ENCODE measurements around the gene CELA3A.

- TF ChIP-seq EGR2 (tag by site-specific recombination; IDR thresholded peaks at IDR 0.05; ENCODE audit: low read depth) (no peak), ZNF548 (tag by site-specific recombination; IDR thresholded peaks at IDR 0.05) (no peak), CTCF (tag by site-specific recombination; IDR thresholded peaks at IDR 0.05) (no peak), ZNF664 (tag by site-specific recombination; IDR thresholded peaks at IDR 0.05) (no peak), TCF7L2 (IDR thresholded peaks at IDR 0.05; ENCODE audit: borderline replicate concordance, low read depth, low read length) (no peak), REST (tag by site-specific recombination; IDR thresholded peaks at IDR 0.05) (no peak), ZNF544 (tag by site-specific recombination; IDR thresholded peaks at IDR 0.05) (no peak)
Measured at GRCh38 chr1:22030057-22030456, 28.6 kb downstream of the CELA3A start.

Data from HEK293 (cell line).